A673 (cell line): ENCODE data around the gene LDHD.

ENCODE experiments used
- EZH2 ChIP-seq: fragments of 200-600 bp; sonication (generic); IDR thresholded peaks from 2 replicates; pipeline ENCODE4 v1.6.1; 2017; ENCODE audit warnings: borderline replicate concordance, low read depth, mild to moderate bottlenecking, mixed read lengths, antibody characterized with exemption, low read length; ENCODE audit not compliant: poor library complexity, severe bottlenecking
- TF ChIP-seq, protein P1 (sequence below): fragments of 300-800, 200-600 bp; sonication (generic); conservative IDR thresholded peaks from 2 replicates; pipeline ENCODE4 v1.5.1; 2017; ENCODE audit warnings: low read depth, mild to moderate bottlenecking, antibody characterized with exemption, low read length, moderate library complexity, mixed read lengths

DNA sequence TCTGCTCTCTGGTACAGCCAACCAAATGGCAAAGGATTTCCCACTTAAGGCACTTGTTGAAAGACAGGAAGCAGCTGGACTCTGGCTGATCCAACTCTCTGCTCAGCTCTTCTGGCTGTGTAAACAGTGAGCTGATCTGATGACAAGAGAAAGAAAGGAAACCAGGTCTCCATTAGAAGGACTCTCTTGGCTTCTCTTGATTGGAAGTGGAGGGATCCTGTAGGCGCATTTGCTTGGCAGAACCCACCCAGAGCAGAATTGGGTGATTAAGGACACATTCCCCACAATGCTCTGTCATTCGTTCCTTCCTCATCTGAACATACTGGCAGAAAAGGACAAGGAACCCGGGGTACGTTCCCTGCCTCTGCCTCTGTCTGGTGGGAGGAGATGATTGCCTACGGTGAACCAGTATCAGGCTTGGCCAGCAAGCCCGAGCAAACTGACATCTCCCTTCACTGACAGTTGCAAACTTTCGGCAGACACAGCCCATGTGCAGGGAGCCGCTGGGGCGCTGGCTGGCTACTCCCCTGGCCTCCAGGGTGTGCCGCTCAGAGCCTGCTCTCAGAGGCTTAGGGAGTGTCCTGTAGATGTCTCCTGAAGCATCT, 29.1 kb downstream of the LDHD start:
- TF ChIP-seq, protein P1, sequence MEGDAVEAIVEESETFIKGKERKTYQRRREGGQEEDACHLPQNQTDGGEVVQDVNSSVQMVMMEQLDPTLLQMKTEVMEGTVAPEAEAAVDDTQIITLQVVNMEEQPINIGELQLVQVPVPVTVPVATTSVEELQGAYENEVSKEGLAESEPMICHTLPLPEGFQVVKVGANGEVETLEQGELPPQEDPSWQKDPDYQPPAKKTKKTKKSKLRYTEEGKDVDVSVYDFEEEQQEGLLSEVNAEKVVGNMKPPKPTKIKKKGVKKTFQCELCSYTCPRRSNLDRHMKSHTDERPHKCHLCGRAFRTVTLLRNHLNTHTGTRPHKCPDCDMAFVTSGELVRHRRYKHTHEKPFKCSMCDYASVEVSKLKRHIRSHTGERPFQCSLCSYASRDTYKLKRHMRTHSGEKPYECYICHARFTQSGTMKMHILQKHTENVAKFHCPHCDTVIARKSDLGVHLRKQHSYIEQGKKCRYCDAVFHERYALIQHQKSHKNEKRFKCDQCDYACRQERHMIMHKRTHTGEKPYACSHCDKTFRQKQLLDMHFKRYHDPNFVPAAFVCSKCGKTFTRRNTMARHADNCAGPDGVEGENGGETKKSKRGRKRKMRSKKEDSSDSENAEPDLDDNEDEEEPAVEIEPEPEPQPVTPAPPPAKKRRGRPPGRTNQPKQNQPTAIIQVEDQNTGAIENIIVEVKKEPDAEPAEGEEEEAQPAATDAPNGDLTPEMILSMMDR, result no peak
- no peak for TF ChIP-seq EZH2
